Panc1 (cell line): ENCODE results near the gene SLIT3. TPM values are rescaled to one million over a fixed set of nuclear protein-coding genes. Genes with fewer than 3 reads are reported as not detected.

Experiments
- ATAC-seq: fragments of 200-7000 bp; cut with Tn5 transposase; 2 replicates; pipeline ENCODE4 v1.9.1; 2020; ENCODE audit warnings: mild to moderate bottlenecking, moderate library complexity
- BruUV-seq: library from RNA; stranded (reverse); fragments of 400-500 nt; replicated peaks from 2 replicates; lab custom pipeline; 2021; lab: Mats Ljungman, UMichigan
- CTCF ChIA-PET: fragments of 300-600 bp; sonication (Branson Sonifier 250); formaldehyde crosslinking; loops from one replicate; lab custom pipeline; 2022; ENCODE audit warnings: antibody characterized with exemption; lab: Charles Lee
- POLR2A ChIA-PET: fragments of 300-600 bp; sonication (Branson Sonifier 250); formaldehyde crosslinking; loops from one replicate; lab custom pipeline; 2022; ENCODE audit warnings: antibody characterized with exemption; lab: Charles Lee
- DNase-seq: peaks from one replicate; pipeline ENCODE4 v3.0.0-alpha.2; 2010; ENCODE audit warnings: low read depth, low spot score
- H3K27ac ChIP-seq: 2 replicates; pipeline ENCODE4 v1.5.1; 2011; ENCODE audit warnings: mild to moderate bottlenecking, low read length, inconsistent platforms
- H3K27me3 ChIP-seq: fragments of 200-500 bp; sonication (Bioruptor generic); 2 replicates; pipeline ENCODE4 v1.6.0; 2014; ENCODE audit warnings: low read length, inconsistent platforms; ENCODE audit not compliant: control insufficient read depth, insufficient read depth
- H3K36me3 ChIP-seq: fragments of 200-500 bp; sonication (Bioruptor generic); 2 replicates; pipeline ENCODE4 v1.5.1; 2014; ENCODE audit warnings: inconsistent platforms, mild to moderate bottlenecking, low read length, moderate library complexity; ENCODE audit not compliant: control insufficient read depth, insufficient read depth
- H3K4me1 ChIP-seq: 2 replicates; pipeline ENCODE4 v1.5.1; 2011; ENCODE audit warnings: inconsistent platforms, mild to moderate bottlenecking, low read length, moderate library complexity; ENCODE audit not compliant: control insufficient read depth, insufficient read depth
- H3K4me3 ChIP-seq, 2 experiments: 2 replicates each; pipeline ENCODE4 v1.5.1; 2011 to 2012; ENCODE audit warnings: low read depth in 2 of 2, low read length in 2 of 2, mild to moderate bottlenecking in 2 of 2, inconsistent platforms in 1 of 2, moderate library complexity in 1 of 2
- H3K9me3 ChIP-seq: fragments of 200-500 bp; sonication (Bioruptor generic); 2 replicates; pipeline ENCODE4 v1.5.1; 2014; ENCODE audit warnings: low read depth, mild to moderate bottlenecking, inconsistent platforms, low read length, moderate library complexity; ENCODE audit not compliant: control insufficient read depth, insufficient read depth
- POLR2AphosphoS5 ChIP-seq: IDR thresholded peaks from 2 replicates; pipeline ENCODE4 v1.6.1; 2012; ENCODE audit warnings: mild to moderate bottlenecking, low read depth, low read length, moderate library complexity
- SIN3A ChIP-seq: IDR thresholded peaks from 2 replicates; pipeline ENCODE4 v1.6.1; 2012; ENCODE audit warnings: low read depth, mild to moderate bottlenecking, low read length, moderate library complexity, borderline replicate concordance; ENCODE audit not compliant: insufficient read depth
- TCF7L2 ChIP-seq: IDR thresholded peaks from 2 replicates; pipeline ENCODE4 v1.6.1; 2011; ENCODE audit warnings: mild to moderate bottlenecking, low read depth, low read length, inconsistent platforms
- in situ Hi-C: cut with HindIII; loops from 2 replicates; pipeline ENCODE4 v1.10.0; 2016; ENCODE audit warnings: low sequenced_read_pairs, low pct_unique_long_range_greater_than_20kb
- intact Hi-C: fragments of 100-400 bp; cut with micrococcal nuclease; formaldehyde crosslinking; loops from one replicate; pipeline ENCODE4 v1.10.0; 2022; ENCODE audit not compliant: unreplicated experiment
- total RNA-seq: library from RNA; stranded (reverse); gene quantifications from one replicate; pipeline ENCODE4 v1.2.1, GENCODE V29; 2021; ENCODE audit not compliant: unreplicated experiment
- TF ChIP-seq, protein P1 (sequence below): fragments of 450-650 bp; IDR thresholded peaks from 2 replicates; pipeline ENCODE4 v1.5.1; 2017; ENCODE audit warnings: mild to moderate bottlenecking
- TF ChIP-seq, protein P2 (sequence below), 2 experiments: IDR thresholded peaks; 2 replicates each; pipeline ENCODE4 v1.6.1; 2011 to 2012; ENCODE audit warnings: low read depth in 2 of 2, control low read depth in 1 of 2, low read length in 1 of 2, mild to moderate bottlenecking in 1 of 2, moderate library complexity in 1 of 2; ENCODE audit not compliant: insufficient read depth in 1 of 2

SLIT3 gene
- total RNA-seq, 1 experiment from 2014 or later: 26.4 TPM

DNA sequence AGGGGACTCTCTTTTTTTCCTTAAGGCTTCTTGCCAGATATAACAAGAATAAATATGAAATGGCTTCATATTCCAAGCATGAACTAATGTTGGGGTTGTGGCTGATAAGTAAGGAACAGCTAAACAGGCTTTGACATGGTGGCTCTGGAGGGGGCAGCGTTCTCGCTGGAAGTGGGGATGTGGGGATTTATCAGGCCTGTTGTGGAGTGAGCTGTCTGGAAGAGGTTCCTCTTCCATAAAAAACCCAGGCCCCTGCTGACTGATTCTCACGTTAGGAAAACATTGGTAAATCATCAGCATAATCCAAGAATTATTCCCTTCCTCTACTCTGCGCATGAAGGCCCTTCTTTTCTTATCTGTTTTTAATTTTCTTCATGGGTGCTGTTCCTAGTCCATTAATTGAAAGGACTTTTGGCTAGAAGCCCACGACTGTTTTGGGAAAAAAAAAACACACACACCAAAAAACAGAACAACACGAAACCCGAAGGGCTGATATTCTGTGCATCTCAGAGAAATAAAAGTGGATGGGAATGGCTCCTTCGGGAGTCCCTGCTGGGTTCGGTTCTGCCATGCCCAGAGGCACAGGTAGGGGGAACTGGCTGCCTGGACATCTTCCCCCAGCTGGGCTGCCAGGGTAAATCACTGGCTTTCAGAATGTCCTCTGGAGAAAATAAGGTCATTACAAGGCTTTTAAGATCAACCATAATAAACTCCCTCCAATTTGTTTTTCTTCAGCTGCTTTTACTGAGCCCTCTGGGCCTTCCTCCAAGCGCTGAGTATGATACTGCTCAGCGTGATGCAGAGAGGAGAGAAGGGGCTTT is 297.0 kb downstream of the SLIT3 start:
- TF ChIP-seq, protein P1, sequence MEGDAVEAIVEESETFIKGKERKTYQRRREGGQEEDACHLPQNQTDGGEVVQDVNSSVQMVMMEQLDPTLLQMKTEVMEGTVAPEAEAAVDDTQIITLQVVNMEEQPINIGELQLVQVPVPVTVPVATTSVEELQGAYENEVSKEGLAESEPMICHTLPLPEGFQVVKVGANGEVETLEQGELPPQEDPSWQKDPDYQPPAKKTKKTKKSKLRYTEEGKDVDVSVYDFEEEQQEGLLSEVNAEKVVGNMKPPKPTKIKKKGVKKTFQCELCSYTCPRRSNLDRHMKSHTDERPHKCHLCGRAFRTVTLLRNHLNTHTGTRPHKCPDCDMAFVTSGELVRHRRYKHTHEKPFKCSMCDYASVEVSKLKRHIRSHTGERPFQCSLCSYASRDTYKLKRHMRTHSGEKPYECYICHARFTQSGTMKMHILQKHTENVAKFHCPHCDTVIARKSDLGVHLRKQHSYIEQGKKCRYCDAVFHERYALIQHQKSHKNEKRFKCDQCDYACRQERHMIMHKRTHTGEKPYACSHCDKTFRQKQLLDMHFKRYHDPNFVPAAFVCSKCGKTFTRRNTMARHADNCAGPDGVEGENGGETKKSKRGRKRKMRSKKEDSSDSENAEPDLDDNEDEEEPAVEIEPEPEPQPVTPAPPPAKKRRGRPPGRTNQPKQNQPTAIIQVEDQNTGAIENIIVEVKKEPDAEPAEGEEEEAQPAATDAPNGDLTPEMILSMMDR: no peak; the same call in 1 of the 2 replicates
- TF ChIP-seq TCF7L2: no peak
- TF ChIP-seq POLR2AphosphoS5: no peak
- TF ChIP-seq, protein P2, sequence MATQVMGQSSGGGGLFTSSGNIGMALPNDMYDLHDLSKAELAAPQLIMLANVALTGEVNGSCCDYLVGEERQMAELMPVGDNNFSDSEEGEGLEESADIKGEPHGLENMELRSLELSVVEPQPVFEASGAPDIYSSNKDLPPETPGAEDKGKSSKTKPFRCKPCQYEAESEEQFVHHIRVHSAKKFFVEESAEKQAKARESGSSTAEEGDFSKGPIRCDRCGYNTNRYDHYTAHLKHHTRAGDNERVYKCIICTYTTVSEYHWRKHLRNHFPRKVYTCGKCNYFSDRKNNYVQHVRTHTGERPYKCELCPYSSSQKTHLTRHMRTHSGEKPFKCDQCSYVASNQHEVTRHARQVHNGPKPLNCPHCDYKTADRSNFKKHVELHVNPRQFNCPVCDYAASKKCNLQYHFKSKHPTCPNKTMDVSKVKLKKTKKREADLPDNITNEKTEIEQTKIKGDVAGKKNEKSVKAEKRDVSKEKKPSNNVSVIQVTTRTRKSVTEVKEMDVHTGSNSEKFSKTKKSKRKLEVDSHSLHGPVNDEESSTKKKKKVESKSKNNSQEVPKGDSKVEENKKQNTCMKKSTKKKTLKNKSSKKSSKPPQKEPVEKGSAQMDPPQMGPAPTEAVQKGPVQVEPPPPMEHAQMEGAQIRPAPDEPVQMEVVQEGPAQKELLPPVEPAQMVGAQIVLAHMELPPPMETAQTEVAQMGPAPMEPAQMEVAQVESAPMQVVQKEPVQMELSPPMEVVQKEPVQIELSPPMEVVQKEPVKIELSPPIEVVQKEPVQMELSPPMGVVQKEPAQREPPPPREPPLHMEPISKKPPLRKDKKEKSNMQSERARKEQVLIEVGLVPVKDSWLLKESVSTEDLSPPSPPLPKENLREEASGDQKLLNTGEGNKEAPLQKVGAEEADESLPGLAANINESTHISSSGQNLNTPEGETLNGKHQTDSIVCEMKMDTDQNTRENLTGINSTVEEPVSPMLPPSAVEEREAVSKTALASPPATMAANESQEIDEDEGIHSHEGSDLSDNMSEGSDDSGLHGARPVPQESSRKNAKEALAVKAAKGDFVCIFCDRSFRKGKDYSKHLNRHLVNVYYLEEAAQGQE (IDR thresholded peaks at IDR 0.05; ENCODE audit: insufficient read depth in 1 of 2, low read depth in 2 of 2, low read length in 1 of 2): no peak
- TF ChIP-seq SIN3A: no peak
- in situ Hi-C loops: no loop called here
- H3K9me3 ChIP-seq: no peaks in the 10 kb centered on the region
- H3K4me3 ChIP-seq: no peak overlapping the region
- CTCF ChIA-PET: no interaction called here
- DNase-seq: no peak
- BruUV-seq: no TSS peak
- POLR2A ChIA-PET: interaction anchor here (0.6 kb wide), 1 partner anchor 396 kb away, joined by 3 read pairs; no protein-coding TSS in a partner anchor
- intact Hi-C loops: no loop called here
- H3K27ac ChIP-seq: no peak overlapping the region; the same call in 1 of the 2 replicates
- H3K4me1 ChIP-seq: peaks cover 3% of the 10 kb centered on the region; the same call in 1 of the 2 replicates
- no peaks in the 10 kb centered on the region for H3K36me3 ChIP-seq
- H3K27me3 ChIP-seq: no peaks in the 10 kb centered on the region
- ATAC-seq: no peak

DNA sequence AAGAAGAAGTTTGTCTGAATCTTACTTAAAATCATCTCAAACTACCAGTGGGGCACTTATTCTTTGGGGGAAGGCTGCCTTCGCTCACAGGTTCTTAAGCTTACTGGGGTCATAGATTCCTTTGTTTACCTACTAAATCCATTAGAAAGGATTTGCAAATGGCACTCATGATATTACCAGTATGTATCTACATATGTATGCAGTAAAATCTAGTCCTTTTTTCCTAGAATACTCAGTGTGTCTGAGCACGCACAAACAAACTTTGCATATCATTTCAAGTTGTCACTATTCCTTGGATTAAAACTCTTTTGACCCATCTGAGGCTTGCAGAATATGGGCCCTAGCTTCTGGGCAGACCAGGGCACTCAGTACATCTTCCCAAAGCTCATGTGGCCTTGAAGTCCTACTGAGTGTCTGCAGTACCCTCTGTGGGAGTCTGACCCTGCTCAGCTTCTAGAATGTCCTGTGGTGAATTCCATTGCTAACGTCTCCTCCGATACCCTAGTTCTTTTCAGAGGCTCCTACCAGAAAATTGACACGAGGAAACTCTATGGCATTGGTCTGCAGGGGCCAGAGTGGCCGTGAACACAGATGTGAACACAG is 297.9 kb downstream of the SLIT3 start:
- intact Hi-C loops: no loop called here
- ATAC-seq (no peak), DNase-seq (no peak)
- POLR2A ChIA-PET: no interaction called here
- peaks cover 3% of the 10 kb centered on the region; the same call in 1 of the 2 replicates for H3K4me1 ChIP-seq
- H3K27ac ChIP-seq: no peak overlapping the region; the same call in 1 of the 2 replicates
- H3K27me3 ChIP-seq: no peaks in the 10 kb centered on the region
- BruUV-seq: no TSS peak
- H3K36me3 ChIP-seq: no peaks in the 10 kb centered on the region
- H3K4me3 ChIP-seq: no peak overlapping the region
- TF ChIP-seq TCF7L2 (no peak), POLR2AphosphoS5 (no peak), SIN3A (no peak)
- TF ChIP-seq, protein P2 (IDR thresholded peaks at IDR 0.05; ENCODE audit: insufficient read depth in 1 of 2, low read depth in 2 of 2, low read length in 1 of 2): no peak
- TF ChIP-seq, protein P1: no peak
- in situ Hi-C loops: no loop called here
- CTCF ChIA-PET: no interaction called here
- H3K9me3 ChIP-seq: no peaks in the 10 kb centered on the region
